Mesodermal cell (in vitro differentiated cells): Measurements from ENCODE around the gene BDH1.

ENCODE experiments used
- H3K27ac ChIP-seq: 2 replicates; pipeline ENCODE4 v1.7.0; 2013; ENCODE audit warnings: mild to moderate bottlenecking, low read depth, low read length, moderate library complexity; ENCODE audit not compliant: severe bottlenecking
- H3K36me3 ChIP-seq: 2 replicates; pipeline ENCODE4 v1.7.1; 2013; ENCODE audit warnings: mild to moderate bottlenecking, low read length, moderate library complexity; ENCODE audit not compliant: control insufficient read depth, insufficient read depth
- H3K4me1 ChIP-seq: one replicate; pipeline ENCODE4 v1.7.1; 2013; ENCODE audit warnings: mild to moderate bottlenecking, low read length; ENCODE audit not compliant: insufficient read depth, control insufficient read depth, poor library complexity, severe bottlenecking
- H3K4me3 ChIP-seq: 2 replicates; pipeline ENCODE4 v1.7.0; 2013; ENCODE audit warnings: low read length, control low read depth, mild to moderate bottlenecking; ENCODE audit not compliant: insufficient read depth, poor library complexity, severe bottlenecking; ENCODE audit errors: extremely low read depth
- H3K9me3 ChIP-seq: 2 replicates; pipeline ENCODE4 v1.7.1; 2013; ENCODE audit warnings: mild to moderate bottlenecking, low read length, moderate library complexity; ENCODE audit not compliant: control insufficient read depth
- WGBS, 2 experiments: methylation state at CpG; one replicate each; pipeline ENCODE4 v1.1.5; 2013; ENCODE audit warnings: missing lambda C conversion rate in 2 of 2; ENCODE audit not compliant: insufficient coverage in 2 of 2; 5-methylcytosine and 5-hydroxymethylcytosine counted together

Gene BDH1

DNA sequence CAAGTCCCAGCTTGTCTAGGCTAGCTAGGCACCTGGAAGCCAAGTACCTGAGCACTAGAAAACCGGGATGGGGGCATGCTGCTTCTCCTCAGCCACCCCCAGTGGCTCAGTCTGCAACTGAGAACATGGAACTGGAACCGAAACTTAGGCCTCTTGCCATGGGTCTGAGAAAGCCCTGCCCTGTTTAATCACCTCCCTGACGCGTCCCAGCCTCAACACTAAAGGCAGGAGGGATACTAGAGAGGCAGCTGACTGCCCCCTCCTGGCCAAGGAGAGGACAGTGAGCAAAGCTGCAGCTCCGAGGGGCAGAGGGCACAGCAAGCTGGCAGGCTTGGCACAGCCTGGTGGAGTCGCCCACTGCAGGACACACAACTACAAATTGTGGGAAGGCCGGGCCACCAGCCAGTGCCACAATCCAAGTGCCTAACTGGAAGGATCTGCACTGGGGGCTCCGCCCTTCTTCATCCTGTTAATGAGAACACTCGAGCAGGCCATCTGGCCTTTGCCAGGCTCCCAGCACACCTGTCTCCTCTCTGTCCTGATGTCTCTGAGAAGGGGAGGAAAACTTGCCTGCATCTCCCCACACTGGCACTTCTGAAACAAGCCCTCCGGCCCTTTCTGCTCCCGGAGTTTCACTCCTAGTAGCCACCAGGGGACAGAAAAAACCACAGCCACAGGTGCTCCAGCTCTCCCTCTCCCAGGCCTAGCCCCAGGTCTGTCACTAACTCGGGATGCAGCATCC is 53.7 kb downstream of the BDH1 start:
- Histone ChIP-seq H3K4me1 (peaks cover 5% of the 10 kb centered on the region), H3K36me3 (no peaks in the 10 kb centered on the region), H3K27ac (no peak overlapping the region), H3K4me3 (no peak overlapping the region), H3K9me3 (peaks cover 12% of the 10 kb centered on the region)
- WGBS, 2 experiments, result 73 to 74% methylated on average over 9 to 10 of the region's 12 CpGs

DNA sequence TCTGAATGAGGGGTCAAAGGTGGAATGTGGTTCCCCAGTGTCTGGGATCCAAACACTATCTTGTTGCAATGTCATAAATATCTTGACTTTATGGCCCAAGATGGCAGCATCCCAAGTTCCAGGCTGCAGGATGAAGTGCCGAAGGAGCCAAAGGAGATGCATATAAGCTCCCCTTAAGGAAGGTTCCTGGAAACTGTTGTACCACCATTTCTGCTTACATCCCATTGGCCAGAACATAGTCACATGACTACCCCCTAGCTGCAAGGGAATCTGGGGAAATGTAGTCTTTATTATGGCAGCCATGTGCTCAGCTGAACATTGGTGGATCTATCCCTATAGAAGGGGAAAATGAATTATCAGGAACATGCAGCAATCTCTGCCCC is 54.3 kb downstream of the BDH1 start:
- H3K9me3 ChIP-seq, result peaks cover 12% of the 10 kb centered on the region
- H3K4me1 ChIP-seq, result peaks cover 8% of the 10 kb centered on the region
- H3K27ac ChIP-seq, result no peak overlapping the region
- H3K36me3 ChIP-seq, result no peaks in the 10 kb centered on the region
- H3K4me3 ChIP-seq, result no peak overlapping the region
- WGBS, 2 experiments, result 100% methylated on average over 1 of the region's 1 CpG; no CpG with 5 or more reads in 1 of the 2 experiments

DNA sequence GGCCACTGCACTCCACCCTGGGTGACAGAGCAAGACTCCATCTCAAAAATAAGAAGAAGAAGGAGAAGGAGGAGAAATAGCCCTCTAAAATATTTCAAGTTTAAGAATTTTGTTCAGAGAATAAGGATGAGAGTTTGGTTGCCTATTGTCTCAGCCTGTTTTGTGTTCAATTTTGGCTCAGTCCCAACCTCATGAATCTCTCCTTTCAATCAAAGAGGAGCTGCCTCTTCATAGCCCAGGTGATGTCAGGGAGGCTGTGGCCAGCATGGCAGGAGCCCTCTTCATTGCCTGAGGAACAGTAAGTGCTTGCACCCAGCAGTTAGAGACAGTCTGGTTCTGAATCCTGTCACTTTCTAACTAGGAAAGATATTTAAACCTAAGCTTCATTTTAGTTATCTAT is 55.0 kb downstream of the BDH1 start:
- H3K4me3 ChIP-seq, result no peak overlapping the region
- H3K36me3 ChIP-seq, result no peaks in the 10 kb centered on the region
- peaks cover 12% of the 10 kb centered on the region for H3K9me3 ChIP-seq
- peaks cover 9% of the 10 kb centered on the region for H3K4me1 ChIP-seq
- no peak overlapping the region for H3K27ac ChIP-seq

- Histone ChIP-seq H3K36me3 (no peaks in the 10 kb centered on the region), H3K9me3 (peaks cover 12% of the 10 kb centered on the region), H3K4me3 (no peak overlapping the region), H3K27ac (no peak overlapping the region), H3K4me1 (peaks cover 9% of the 10 kb centered on the region)
- WGBS, 2 experiments, result 78 to 93% methylated on average over 4 to 7 of the region's 8 CpGs
These were observed 56.3 kb downstream of the BDH1 start for GRCh38 chr3:197499427-197499826.

GRCh38 chr3:197498499-197499241 is 57.1 kb downstream of the BDH1 start:
- peaks cover 5% of the 10 kb centered on the region for H3K4me1 ChIP-seq

GRCh38 chr3:197496746-197497125 is 59.0 kb downstream of the BDH1 start:
- WGBS, 2 experiments, result 100% methylated on average over 1 of the region's 1 CpG
- Histone ChIP-seq H3K9me3 (peaks cover 12% of the 10 kb centered on the region), H3K36me3 (no peaks in the 10 kb centered on the region), H3K4me1 (peaks cover 11% of the 10 kb centered on the region), H3K27ac (no peak overlapping the region), H3K4me3 (no peak overlapping the region)

More at GRCh38 chr3:197498499-197499241, 57.1 kb downstream of the BDH1 start:
- Histone ChIP-seq H3K9me3 (peaks cover 12% of the 10 kb centered on the region), H3K36me3 (no peaks in the 10 kb centered on the region), H3K27ac (no peak overlapping the region), H3K4me3 (no peak overlapping the region)
- WGBS, 2 experiments, result 95 to 97% methylated on average over 51 to 55 of the region's 60 CpGs

DNA sequence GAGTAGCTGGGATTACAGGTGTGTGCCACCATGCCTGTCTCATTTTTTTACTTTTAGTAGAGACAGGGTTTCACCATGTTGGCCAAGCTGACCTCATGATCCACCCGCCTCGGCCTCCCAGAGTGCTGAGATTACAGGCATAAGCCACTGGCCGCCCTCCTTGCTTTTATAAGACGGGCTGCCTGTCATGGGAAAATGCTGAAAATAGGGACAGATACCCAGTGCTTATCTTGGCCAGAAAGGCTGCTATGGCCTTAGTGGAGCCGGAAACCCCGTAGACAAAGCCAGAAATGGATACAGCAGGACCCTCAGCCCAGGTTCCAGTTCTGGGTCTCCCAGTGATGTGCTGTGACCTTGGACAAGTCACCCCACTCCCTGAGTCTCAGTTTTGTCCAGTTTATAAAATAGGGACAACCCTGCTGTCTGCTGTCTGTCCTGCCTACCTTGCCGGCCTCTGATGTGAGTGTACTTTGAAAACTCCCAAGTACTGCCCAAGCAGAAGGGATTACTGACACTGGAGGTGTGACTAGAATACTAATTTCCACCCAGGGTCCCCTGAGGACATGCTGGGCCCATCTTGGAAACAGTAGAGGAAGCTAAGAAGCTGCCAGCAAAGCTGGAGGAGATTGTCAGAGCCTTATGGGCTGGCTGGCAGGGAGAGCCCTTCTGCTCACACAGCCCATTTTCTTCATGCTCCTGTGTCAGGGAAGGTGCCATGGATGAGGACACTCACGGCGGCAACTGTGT is 59.6 kb downstream of the BDH1 start:
- 93 to 97% methylated on average over 7 of the region's 9 CpGs for WGBS, 2 experiments
- H3K4me1 ChIP-seq, result peaks cover 11% of the 10 kb centered on the region
- peaks cover 12% of the 10 kb centered on the region for H3K9me3 ChIP-seq
- H3K36me3 ChIP-seq, result no peaks in the 10 kb centered on the region
- no peak overlapping the region for H3K4me3 ChIP-seq
- H3K27ac ChIP-seq, result no peak overlapping the region

DNA sequence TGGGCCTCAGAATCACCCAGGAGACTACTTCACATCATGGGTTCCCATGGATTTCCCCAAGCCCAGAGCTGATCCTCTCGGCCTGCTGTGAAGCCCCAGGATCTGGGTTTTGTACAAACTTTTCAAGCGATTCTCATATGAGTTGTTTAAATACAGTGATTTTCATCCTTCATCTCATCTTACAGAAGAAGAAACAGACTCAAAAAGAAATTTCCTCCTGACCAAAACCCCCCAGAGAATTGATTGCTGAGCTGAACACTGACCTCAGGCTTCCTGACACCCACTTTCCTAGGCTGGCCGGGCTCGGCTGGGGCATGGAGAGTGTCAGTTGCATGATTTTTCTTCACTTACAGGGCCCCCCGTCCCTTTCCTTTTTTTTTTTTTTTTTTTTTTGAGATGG is 60.3 kb downstream of the BDH1 start:
- 100% methylated on average over 1 of the region's 5 CpGs; no CpG with 5 or more reads in 1 of the 2 experiments for WGBS, 2 experiments
- Histone ChIP-seq H3K9me3 (peaks cover 12% of the 10 kb centered on the region), H3K4me3 (no peak overlapping the region), H3K36me3 (no peaks in the 10 kb centered on the region), H3K4me1 (peaks cover 15% of the 10 kb centered on the region), H3K27ac (no peak overlapping the region)

GRCh38 chr3:197495059-197495455 is 60.7 kb downstream of the BDH1 start:
- no peak overlapping the region for H3K27ac ChIP-seq

DNA sequence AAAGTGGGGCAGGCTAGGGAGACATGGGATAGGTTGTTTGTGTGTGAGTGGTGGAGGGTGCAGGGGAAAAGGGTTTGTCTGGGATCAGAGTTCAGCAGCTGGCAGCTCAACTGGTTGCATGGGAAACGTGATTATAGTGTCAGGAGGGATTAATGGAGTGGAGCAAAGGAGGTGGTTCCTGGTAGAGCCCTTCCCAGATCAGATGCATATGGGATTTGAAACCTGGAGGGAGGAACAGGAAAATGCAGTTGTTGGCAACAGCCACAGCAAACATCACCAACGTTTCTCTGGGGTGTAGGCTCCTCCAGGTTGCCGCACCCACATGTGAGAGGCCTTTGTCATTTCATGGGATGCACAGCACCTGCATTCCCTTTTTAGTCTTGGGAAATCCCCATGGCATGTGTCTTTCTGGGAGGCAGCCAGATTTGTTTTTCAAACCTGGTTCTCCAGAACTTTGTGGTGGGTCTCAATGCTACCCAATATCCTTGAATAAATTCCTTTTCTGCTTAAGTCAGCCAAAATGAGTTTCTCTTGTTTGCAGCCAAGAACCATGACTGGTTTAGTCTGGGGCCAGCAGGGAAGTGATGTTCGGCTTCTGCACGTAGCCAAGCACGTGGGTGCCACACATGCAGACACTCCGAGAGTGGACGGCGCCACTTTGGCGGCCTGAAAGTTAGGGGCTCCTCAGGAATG is 61.3 kb downstream of the BDH1 start:
- H3K9me3 ChIP-seq, result peaks cover 12% of the 10 kb centered on the region
- no peak overlapping the region for H3K27ac ChIP-seq
- WGBS, 2 experiments, result 88 to 89% methylated on average over 10 of the region's 10 CpGs
- no peaks in the 10 kb centered on the region for H3K36me3 ChIP-seq
- no peak overlapping the region for H3K4me3 ChIP-seq
- H3K4me1 ChIP-seq, result peaks cover 24% of the 10 kb centered on the region

More at GRCh38 chr3:197495059-197495455, 60.7 kb downstream of the BDH1 start:
- Histone ChIP-seq H3K4me1 (peaks cover 19% of the 10 kb centered on the region), H3K4me3 (no peak overlapping the region), H3K36me3 (no peaks in the 10 kb centered on the region), H3K9me3 (peaks cover 12% of the 10 kb centered on the region)
- WGBS, 2 experiments, result 91 to 96% methylated on average over 7 to 8 of the region's 8 CpGs
